ENCODE measurements around the gene CMSS1. TPM values are rescaled to one million over a fixed set of nuclear protein-coding genes. Genes with fewer than 3 reads are reported as not detected.

CMSS1 gene
- total and polyA plus RNA-seq, 9 donors, result 14.5 to 54.0 (median 24.9) TPM

GRCh38 chr3:99848433-99848832, 30.8 kb downstream of the CMSS1 start:
- no peak overlapping the region for H3K4me3 ChIP-seq
- no peaks in the 10 kb centered on the region for H3K27me3 ChIP-seq
- H3K9me3 ChIP-seq, result no peaks in the 10 kb centered on the region
- H3K27ac ChIP-seq, result no peak overlapping the region
- no peak for DNase-seq
- intact Hi-C loops (cut with DNase I), result loop anchor here in 1 of 4 donors (5.0 kb wide), 1 partner anchor 404 kb away; no protein-coding TSS in a partner anchor
- H3K36me3 ChIP-seq, result no peaks in the 10 kb centered on the region
- H3K4me1 ChIP-seq (ENCODE audit: insufficient read depth), result peaks cover 8% of the 10 kb centered on the region
- WGBS, 3 donors, result 88 to 96% (median 90%) methylated on average over 6 of the region's 6 CpGs
- TF ChIP-seq EP300 (IDR thresholded peaks at IDR 0.05), result no peak

DNA sequence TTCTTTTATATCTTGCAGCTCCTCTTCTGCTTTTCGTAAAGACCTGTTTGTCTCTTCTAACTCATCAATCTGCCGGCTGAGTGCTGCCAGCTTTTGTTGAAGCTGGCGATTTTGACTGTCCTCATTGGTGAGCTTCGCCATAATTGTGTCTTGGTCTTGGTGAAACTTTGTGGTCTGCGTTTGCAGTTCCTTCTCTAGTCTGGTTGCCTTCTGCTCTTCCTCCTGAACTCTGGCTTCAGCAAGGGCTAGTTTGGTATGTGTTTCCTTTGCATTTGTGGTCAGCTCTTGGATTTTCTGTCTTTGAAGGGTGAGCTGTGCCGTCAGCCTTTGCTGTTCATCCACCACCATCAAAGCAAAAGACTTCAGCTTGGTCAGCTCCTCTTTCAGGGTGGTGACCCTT, 32.9 kb downstream of the CMSS1 start:
- H3K4me1 ChIP-seq (ENCODE audit: insufficient read depth), result peaks cover 2% of the 10 kb centered on the region
- DNase-seq, result no peak
- WGBS, 3 donors, result 94 to 98% (median 96%) methylated on average over 6 of the region's 6 CpGs

GRCh38 chr3:99851955-99852354, 34.3 kb downstream of the CMSS1 start:
- no peak for DNase-seq
- Histone ChIP-seq H3K9me3 (peaks cover 0 to 4% of the 10 kb centered on the region in 2 donors), H3K36me3 (no peaks in the 10 kb centered on the region), H3K4me1 (ENCODE audit: insufficient read depth) (no peaks in the 10 kb centered on the region), H3K4me3 (no peak overlapping the region), H3K27ac (no peak overlapping the region), H3K27me3 (no peaks in the 10 kb centered on the region)
- WGBS, 3 donors, result 84 to 94% (median 93%) methylated on average over 1 of the region's 1 CpG
- TF ChIP-seq, protein P1, sequence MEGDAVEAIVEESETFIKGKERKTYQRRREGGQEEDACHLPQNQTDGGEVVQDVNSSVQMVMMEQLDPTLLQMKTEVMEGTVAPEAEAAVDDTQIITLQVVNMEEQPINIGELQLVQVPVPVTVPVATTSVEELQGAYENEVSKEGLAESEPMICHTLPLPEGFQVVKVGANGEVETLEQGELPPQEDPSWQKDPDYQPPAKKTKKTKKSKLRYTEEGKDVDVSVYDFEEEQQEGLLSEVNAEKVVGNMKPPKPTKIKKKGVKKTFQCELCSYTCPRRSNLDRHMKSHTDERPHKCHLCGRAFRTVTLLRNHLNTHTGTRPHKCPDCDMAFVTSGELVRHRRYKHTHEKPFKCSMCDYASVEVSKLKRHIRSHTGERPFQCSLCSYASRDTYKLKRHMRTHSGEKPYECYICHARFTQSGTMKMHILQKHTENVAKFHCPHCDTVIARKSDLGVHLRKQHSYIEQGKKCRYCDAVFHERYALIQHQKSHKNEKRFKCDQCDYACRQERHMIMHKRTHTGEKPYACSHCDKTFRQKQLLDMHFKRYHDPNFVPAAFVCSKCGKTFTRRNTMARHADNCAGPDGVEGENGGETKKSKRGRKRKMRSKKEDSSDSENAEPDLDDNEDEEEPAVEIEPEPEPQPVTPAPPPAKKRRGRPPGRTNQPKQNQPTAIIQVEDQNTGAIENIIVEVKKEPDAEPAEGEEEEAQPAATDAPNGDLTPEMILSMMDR (IDR thresholded peaks at IDR 0.05), result no peak
- TF ChIP-seq POLR2A (IDR thresholded peaks at IDR 0.05) (no peak), EP300 (IDR thresholded peaks at IDR 0.05) (no peak)
- intact Hi-C loops (cut with DNase I), result loop anchor here in 1 of 4 donors (10.0 kb wide), 1 partner anchor 193 kb away; no protein-coding TSS in a partner anchor

More for the DNA sequence above, 32.9 kb downstream of the CMSS1 start:
- TF ChIP-seq EP300 (IDR thresholded peaks at IDR 0.05) (no peak), POLR2A (IDR thresholded peaks at IDR 0.05) (no peak)
- Histone ChIP-seq H3K4me3 (no peak overlapping the region), H3K27me3 (no peaks in the 10 kb centered on the region), H3K27ac (no peak overlapping the region), H3K9me3 (peaks cover 0 to 4% of the 10 kb centered on the region in 2 donors), H3K36me3 (no peaks in the 10 kb centered on the region)
- intact Hi-C loops (cut with DNase I), result loop anchor here in 1 of 4 donors (10.0 kb wide), 1 partner anchor 194 kb away; no protein-coding TSS in a partner anchor

GRCh38 chr3:99852851-99853250, 35.2 kb downstream of the CMSS1 start:
- Histone ChIP-seq H3K36me3 (no peaks in the 10 kb centered on the region), H3K4me3 (no peak overlapping the region), H3K27ac (no peak overlapping the region), H3K9me3 (peaks cover 0 to 4% of the 10 kb centered on the region in 2 donors), H3K4me1 (ENCODE audit: insufficient read depth) (no peaks in the 10 kb centered on the region), H3K27me3 (no peaks in the 10 kb centered on the region)
- no peak for TF ChIP-seq EP300 (IDR thresholded peaks at IDR 0.05)
- TF ChIP-seq POLR2A (IDR thresholded peaks at IDR 0.05), result no peak
- TF ChIP-seq, protein P1 (IDR thresholded peaks at IDR 0.05), result no peak
- DNase-seq, result no peak
- intact Hi-C loops (cut with DNase I), result loop anchor here in 1 of 4 donors (10.0 kb wide), 1 partner anchor 192 kb away; no protein-coding TSS in a partner anchor
- WGBS, 3 donors, result 82 to 85% (median 84%) methylated on average over 1 of the region's 1 CpG

DNA sequence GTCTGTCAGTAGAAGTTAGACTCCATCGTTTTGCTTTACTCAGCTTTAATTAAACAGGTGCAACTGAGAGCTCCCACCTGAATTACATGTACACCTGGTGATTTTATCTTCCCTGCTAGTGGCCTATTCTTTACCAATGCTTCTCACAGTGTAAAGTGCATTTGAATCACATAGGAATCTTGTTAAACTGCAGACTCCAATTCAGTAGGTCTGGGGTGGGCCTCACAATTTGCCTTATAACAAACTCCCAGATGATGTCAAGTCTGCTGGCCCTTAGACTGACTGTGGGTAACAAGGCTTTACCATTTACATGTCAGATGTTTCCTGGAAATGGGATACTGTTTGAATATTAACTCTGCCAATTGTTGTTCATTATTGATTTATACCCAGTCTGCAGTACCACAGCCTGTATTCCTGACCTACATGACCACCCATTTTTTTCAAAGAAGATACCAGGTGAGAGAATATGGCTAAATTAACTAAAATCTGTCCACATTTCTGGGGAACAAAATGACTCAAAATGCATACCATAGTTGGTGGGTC, 37.2 kb downstream of the CMSS1 start:
- Histone ChIP-seq H3K27me3 (no peaks in the 10 kb centered on the region), H3K4me3 (no peak overlapping the region), H3K9me3 (peaks cover 0 to 4% of the 10 kb centered on the region in 2 donors), H3K36me3 (no peaks in the 10 kb centered on the region), H3K27ac (no peak overlapping the region), H3K4me1 (ENCODE audit: insufficient read depth) (no peaks in the 10 kb centered on the region)
- DNase-seq, result no peak
- 76 to 89% (median 88%) methylated on average over 1 of the region's 1 CpG for WGBS, 3 donors
- intact Hi-C loops (cut with DNase I), result loop anchor here in 1 of 4 donors (10.0 kb wide), 1 partner anchor 190 kb away; no protein-coding TSS in a partner anchor
- TF ChIP-seq POLR2A (IDR thresholded peaks at IDR 0.05) (no peak), EP300 (IDR thresholded peaks at IDR 0.05) (no peak)
- TF ChIP-seq, protein P1 (IDR thresholded peaks at IDR 0.05), result no peak
